Mesendoderm (in vitro differentiated cells): Measurements from ENCODE around the gene IGF2BP1.
A peak's percentile ranks its signal among the peaks of the same experiment; 100 is the strongest.

ENCODE experiments used
- DNase-seq: peaks from one replicate; pipeline ENCODE4 v3.0.0; 2013
- H2AK5ac ChIP-seq: 2 replicates; pipeline ENCODE4 v1.6.1; 2013; ENCODE audit warnings: low read length, inconsistent platforms
- H2BK120ac ChIP-seq: 2 replicates; pipeline ENCODE4 v1.6.1; 2013; ENCODE audit warnings: low read depth, mild to moderate bottlenecking, low read length, moderate library complexity, mixed read lengths
- H2BK15ac ChIP-seq: replicated peaks from 2 replicates; pipeline ENCODE4 v1.6.1; 2013; ENCODE audit warnings: low read depth, mild to moderate bottlenecking, moderate library complexity
- H2BK5ac ChIP-seq: 2 replicates; pipeline ENCODE4 v1.6.1; 2013; ENCODE audit warnings: low read length, inconsistent platforms
- H3K18ac ChIP-seq: 2 replicates; pipeline ENCODE4 v1.6.1; 2013; ENCODE audit warnings: mild to moderate bottlenecking, low read length, mixed read lengths
- H3K23ac ChIP-seq: one replicate; pipeline ENCODE4 v1.6.1; 2013; ENCODE audit warnings: low read length
- H3K27ac ChIP-seq: 2 replicates; pipeline ENCODE4 v1.5.1; 2013; ENCODE audit warnings: low read depth, mild to moderate bottlenecking, inconsistent platforms, low read length, moderate library complexity
- H3K27me3 ChIP-seq: 2 replicates; pipeline ENCODE4 v1.6.1; 2013; ENCODE audit warnings: low read length, control low read depth, mild to moderate bottlenecking, inconsistent platforms; ENCODE audit not compliant: insufficient read depth, poor library complexity
- H3K36me3 ChIP-seq: 2 replicates; pipeline ENCODE4 v1.6.1; 2013; ENCODE audit warnings: low read length, inconsistent platforms; ENCODE audit not compliant: control insufficient read depth, insufficient read depth
- H3K4ac ChIP-seq: one replicate; pipeline ENCODE4 v1.6.1; 2013; ENCODE audit warnings: low read depth, mild to moderate bottlenecking, low read length, moderate library complexity
- H3K4me1 ChIP-seq: 2 replicates; pipeline ENCODE4 v1.6.1; 2013; ENCODE audit warnings: low read depth, low read length, inconsistent platforms; ENCODE audit not compliant: control insufficient read depth
- H3K4me2 ChIP-seq: 2 replicates; pipeline ENCODE4 v1.6.1; 2013; ENCODE audit warnings: low read length
- H3K4me3 ChIP-seq: 2 replicates; pipeline ENCODE4 v1.5.1; 2013; ENCODE audit warnings: mild to moderate bottlenecking, low read length
- H3K56ac ChIP-seq: one replicate; pipeline ENCODE4 v1.6.1; 2013; ENCODE audit warnings: low read length
- H3K79me1 ChIP-seq: 2 replicates; pipeline ENCODE4 v1.6.1; 2013; ENCODE audit warnings: low read length, inconsistent platforms
- H3K79me2 ChIP-seq: 2 replicates; pipeline ENCODE4 v1.6.1; 2013; ENCODE audit warnings: mild to moderate bottlenecking, low read length; ENCODE audit not compliant: control insufficient read depth, insufficient read depth
- H3K9ac ChIP-seq: 2 replicates; pipeline ENCODE4 v1.6.1; 2013; ENCODE audit warnings: low read length, inconsistent platforms
- H4K5ac ChIP-seq: one replicate; pipeline ENCODE4 v1.6.1; 2013; ENCODE audit warnings: low read length
- H4K8ac ChIP-seq: one replicate; pipeline ENCODE4 v1.6.1; 2013; ENCODE audit warnings: low read depth, mild to moderate bottlenecking, control low read depth, low read length, moderate library complexity
- WGBS: extraction: QIAGEN DNeasy Blood & Tissue Kit; methylation state at CpG from one replicate; pipeline ENCODE4 v1.1.7; 2013; ENCODE audit warnings: low lambda C conversion rate, missing lambda C conversion rate; ENCODE audit not compliant: insufficient coverage; ENCODE audit errors: extremely low coverage; 5-methylcytosine and 5-hydroxymethylcytosine counted together

IGF2BP1 gene

DNA sequence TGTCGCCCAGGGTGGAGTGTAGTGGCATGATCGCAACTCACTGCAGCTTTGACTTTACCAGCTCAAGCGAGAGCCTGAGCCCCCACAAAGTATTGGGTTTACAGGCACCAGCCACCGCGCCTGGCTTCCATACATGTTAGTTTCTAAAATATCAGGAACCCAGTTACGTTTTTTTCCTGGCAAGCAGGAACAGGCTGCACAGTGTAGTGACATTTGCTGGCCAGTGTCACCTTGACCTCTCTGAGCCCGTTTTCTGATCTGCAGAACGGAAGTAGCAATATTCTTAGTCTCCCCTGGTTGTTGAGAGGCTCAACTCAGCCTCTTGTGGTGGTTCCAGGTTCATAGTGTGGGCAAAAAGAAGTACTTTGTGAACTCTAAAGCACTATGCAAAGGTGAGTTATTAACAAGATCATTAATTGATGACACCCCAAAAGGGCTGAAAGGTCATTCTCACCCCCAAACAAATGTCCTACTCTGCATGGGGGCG is 15.6 kb downstream of the IGF2BP1 start:
- no peak overlapping the region for H2BK120ac ChIP-seq
- H2BK15ac ChIP-seq: no peak overlapping the region
- peaks cover 27% of the 10 kb centered on the region for H3K4me1 ChIP-seq
- no peak overlapping the region for H2AK5ac ChIP-seq
- H3K9ac ChIP-seq: peak overlapping the region; percentile 97
- no peaks in the 10 kb centered on the region for H3K27me3 ChIP-seq
- peak overlapping the region; percentile 87 for H3K4ac ChIP-seq
- H3K4me2 ChIP-seq: peak overlapping the region; percentile 91
- no peaks in the 10 kb centered on the region for H3K36me3 ChIP-seq
- peaks cover 74% of the 10 kb centered on the region for H3K79me2 ChIP-seq
- H3K18ac ChIP-seq: peak overlapping the region; percentile 97
- no peak overlapping the region for H3K4me3 ChIP-seq
- peak overlapping the region; percentile 96 for H3K27ac ChIP-seq
- DNase-seq: no peak
- peak overlapping the region; percentile 97 for H3K56ac ChIP-seq
- H3K79me1 ChIP-seq: peaks cover 9% of the 10 kb centered on the region
- H4K8ac ChIP-seq: no peak overlapping the region
- H4K5ac ChIP-seq: no peak overlapping the region
- no peak overlapping the region for H3K23ac ChIP-seq
- H2BK5ac ChIP-seq: peak overlapping the region; percentile 96
- WGBS: no CpG with 5 or more reads among the region's 9 CpGs

DNA sequence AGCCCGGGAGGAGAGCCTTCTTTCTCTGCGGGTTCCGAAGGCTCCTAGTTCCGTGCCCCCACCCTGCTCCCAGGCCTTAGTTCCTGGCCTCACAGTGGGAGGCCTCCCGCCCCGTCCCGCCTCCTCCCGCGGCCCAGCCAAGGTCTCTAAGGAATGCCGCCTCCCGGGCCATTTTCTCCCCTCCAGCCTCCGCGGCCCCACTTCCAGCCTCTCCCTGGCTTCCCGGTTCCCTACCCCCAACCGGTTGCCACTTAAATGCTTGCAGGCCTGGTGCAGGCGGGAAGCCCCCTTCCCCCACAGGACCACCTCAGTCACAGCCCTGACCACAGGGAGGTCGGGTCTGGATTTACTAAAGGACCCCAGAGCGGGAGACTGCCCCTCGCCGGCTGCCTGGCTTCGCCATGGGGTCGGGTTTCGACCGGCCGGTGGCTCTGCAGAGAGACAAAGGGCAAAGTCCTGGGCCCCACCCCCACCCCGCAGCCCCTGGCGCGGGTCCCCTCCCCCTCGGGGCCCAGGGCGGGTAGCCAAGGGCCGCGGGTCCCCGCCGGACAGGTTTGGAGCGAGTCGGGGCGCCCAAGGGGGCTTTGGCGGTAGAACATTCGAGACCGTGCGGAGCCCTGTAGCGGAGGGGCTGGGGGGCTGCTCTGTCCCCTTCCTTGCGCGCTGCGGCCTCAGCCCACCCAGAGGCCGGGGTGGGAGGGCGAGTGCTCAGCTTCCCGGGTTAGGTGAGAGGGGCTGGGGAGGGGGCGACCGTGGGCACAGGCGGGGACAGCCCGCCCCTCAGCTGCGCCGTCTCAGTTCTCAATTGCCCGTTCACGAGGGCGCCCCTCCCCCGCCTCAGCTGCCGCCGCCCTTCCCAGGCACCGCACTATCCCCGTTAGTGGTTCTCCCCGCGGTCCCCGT is 16.4 kb downstream of the IGF2BP1 start:
- Histone ChIP-seq H2BK120ac (peak overlapping the region; percentile 62), H3K36me3 (no peaks in the 10 kb centered on the region), H3K4me1 (peaks cover 30% of the 10 kb centered on the region), H3K4ac (peak overlapping the region; percentile 87), H2BK15ac (no peak overlapping the region), H3K4me3 (peak overlapping the region; percentile 8), H3K4me2 (peak overlapping the region; percentile 91), H3K9ac (peak overlapping the region; percentile 97), H3K79me2 (peaks cover 75% of the 10 kb centered on the region), H3K27ac (peak overlapping the region; percentile 96), H3K23ac (peak overlapping the region; percentile 85), H2BK5ac (peak overlapping the region; percentile 96), H2AK5ac (no peak overlapping the region), H3K27me3 (no peaks in the 10 kb centered on the region), H4K8ac (no peak overlapping the region), H3K56ac (peak overlapping the region; percentile 97), H3K18ac (peak overlapping the region; percentile 97), H4K5ac (no peak overlapping the region), H3K79me1 (peaks cover 9% of the 10 kb centered on the region)
- no CpG with 5 or more reads among the region's 65 CpGs for WGBS
- DNase-seq: peak; percentile 94

DNA sequence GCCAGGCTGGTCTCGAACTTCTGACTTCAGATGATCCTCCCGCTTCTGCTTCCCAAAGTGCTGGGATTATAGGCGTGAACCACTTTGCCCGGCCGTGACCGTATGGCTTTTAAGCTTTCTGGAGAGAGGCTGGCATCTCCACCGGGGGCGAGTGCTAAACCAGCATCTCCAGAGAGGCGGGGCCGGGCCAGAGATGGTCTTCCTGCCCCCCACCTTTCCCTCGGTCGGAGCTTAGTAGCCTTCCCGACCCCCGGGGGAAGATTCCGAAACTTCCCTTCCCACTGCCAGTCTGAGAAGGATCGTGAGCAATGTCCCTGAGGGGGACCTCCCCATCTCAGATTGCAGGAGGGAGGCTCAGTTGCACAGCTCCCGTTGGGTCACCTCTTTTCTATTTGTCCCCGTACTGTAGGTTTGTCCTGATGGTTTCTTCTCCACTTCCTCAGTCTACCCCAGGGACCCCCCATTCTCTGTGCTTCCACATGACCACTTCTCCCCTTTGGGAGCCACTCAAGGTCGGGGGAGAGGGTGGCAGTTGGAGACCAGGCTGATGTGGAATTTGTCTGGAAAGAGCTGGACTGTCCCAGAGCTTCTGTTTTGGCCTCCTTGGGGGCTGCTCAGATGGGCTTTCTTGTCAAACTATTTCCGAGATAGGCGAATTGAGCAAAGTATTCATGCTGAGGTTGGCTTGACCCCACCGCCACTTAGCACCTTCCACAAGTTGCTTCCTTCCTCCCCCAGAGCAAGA is 18.2 kb downstream of the IGF2BP1 start:
- Histone ChIP-seq H3K79me1 (peaks cover 9% of the 10 kb centered on the region), H3K4me1 (peaks cover 33% of the 10 kb centered on the region), H4K5ac (no peak overlapping the region), H3K4me3 (no peak overlapping the region), H3K27ac (no peak overlapping the region), H3K18ac (peak overlapping the region; percentile 28), H2AK5ac (no peak overlapping the region), H2BK5ac (no peak overlapping the region), H3K36me3 (no peaks in the 10 kb centered on the region), H2BK15ac (no peak overlapping the region), H3K9ac (peak overlapping the region; percentile 20), H3K4me2 (no peak overlapping the region), H3K4ac (no peak overlapping the region), H4K8ac (no peak overlapping the region), H3K56ac (peak overlapping the region; percentile 50), H2BK120ac (no peak overlapping the region), H3K27me3 (no peaks in the 10 kb centered on the region), H3K23ac (no peak overlapping the region), H3K79me2 (peaks cover 74% of the 10 kb centered on the region)
- no peak for DNase-seq
- WGBS: no CpG with 5 or more reads among the region's 22 CpGs

DNA sequence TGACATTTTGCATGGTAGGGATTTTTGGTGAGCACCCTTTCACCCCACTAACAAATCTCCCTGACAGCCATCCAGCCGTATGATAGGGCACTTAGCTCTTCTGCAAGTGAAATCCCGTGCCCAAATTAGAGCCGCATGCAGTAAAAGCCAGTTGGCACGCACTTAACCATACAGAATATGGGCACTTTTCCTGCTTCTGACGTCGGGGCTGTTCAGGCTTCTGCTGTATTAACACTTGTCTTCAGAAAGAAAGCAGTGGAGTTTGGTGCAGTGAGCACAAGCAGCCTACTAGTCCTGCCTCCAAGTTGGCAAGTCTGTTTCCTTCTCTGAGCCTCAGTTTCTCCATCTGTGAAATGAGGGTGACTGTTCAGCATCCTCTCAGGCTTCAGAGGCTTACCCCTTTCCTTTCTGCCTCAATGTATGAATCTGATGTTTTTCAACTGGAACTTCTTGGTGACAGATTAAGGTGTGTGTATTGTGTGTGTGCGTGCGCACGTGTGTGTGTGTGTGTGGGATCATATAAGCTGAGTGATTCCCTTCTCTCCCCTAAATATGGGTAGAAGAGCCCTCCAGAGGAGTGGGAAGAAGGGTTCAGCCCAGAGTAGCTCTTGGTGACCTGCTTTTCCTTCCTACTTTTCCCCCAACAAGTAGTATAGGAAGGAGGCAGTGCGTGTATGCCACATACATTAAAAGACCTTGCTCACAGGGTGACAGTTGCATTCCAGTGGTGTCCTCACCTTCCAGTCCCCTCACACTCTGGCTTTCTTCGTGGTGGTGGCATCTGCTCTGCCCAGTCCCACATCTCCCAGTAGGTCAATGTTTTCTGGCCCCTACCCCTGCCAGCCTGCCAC is 19.0 kb downstream of the IGF2BP1 start:
- no peak overlapping the region for H2BK5ac ChIP-seq
- H3K18ac ChIP-seq: no peak overlapping the region
- no peak overlapping the region for H3K4me3 ChIP-seq
- no CpG with 5 or more reads among the region's 11 CpGs for WGBS
- no peaks in the 10 kb centered on the region for H3K27me3 ChIP-seq
- no peak overlapping the region for H3K4ac ChIP-seq
- no peak for DNase-seq
- no peak overlapping the region for H3K27ac ChIP-seq
- no peak overlapping the region for H3K23ac ChIP-seq
- no peak overlapping the region for H4K8ac ChIP-seq
- no peak overlapping the region for H4K5ac ChIP-seq
- peaks cover 75% of the 10 kb centered on the region for H3K79me2 ChIP-seq
- peaks cover 9% of the 10 kb centered on the region for H3K79me1 ChIP-seq
- H3K9ac ChIP-seq: peak overlapping the region; percentile 20
- H2AK5ac ChIP-seq: no peak overlapping the region
- H2BK120ac ChIP-seq: no peak overlapping the region
- no peaks in the 10 kb centered on the region for H3K36me3 ChIP-seq
- no peak overlapping the region for H2BK15ac ChIP-seq
- H3K4me1 ChIP-seq: peaks cover 34% of the 10 kb centered on the region
- peak overlapping the region; percentile 3 for H3K56ac ChIP-seq
- no peak overlapping the region for H3K4me2 ChIP-seq

DNA sequence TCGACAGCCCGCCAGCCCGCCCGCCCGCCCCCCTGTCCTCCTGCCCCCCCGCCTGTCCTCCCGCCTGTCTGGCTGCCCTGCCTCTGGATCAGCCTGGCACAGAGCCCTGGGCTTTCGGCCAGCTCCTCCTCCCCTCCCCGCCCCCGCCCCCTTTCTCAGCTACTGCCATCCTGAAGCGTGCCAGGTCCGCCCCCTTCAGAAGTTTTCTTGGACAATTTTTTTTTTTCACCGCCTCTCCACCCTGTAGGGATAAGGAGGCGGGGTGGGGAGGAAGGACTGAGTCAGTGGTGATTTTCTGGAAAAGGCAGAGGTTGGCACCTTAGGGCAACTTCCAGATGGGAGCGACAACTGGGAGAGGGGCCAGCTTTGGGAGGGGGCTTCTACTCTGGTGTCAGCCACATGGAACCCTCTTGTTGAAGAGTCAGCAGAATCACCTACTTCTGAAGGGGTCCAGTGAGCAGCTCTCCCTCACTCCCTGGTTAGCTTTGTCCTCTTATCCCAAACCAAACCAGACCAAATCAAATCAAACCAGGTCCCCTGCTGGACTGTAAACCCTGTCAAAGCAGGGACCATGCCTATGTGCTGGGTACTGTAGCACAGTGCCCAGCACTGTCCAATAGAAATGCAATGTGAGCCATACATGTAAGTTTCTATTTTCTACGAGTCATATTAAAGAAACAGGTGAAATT is 19.7 kb downstream of the IGF2BP1 start:
- H3K18ac ChIP-seq: no peak overlapping the region
- no peak overlapping the region for H3K4ac ChIP-seq
- H3K4me1 ChIP-seq: peaks cover 39% of the 10 kb centered on the region
- no peak overlapping the region for H3K23ac ChIP-seq
- DNase-seq: no peak
- H2BK120ac ChIP-seq: no peak overlapping the region
- WGBS: no CpG with 5 or more reads among the region's 16 CpGs
- H3K56ac ChIP-seq: no peak overlapping the region
- no peak overlapping the region for H2BK15ac ChIP-seq
- no peaks in the 10 kb centered on the region for H3K36me3 ChIP-seq
- H2AK5ac ChIP-seq: no peak overlapping the region
- H4K5ac ChIP-seq: no peak overlapping the region
- no peak overlapping the region for H3K4me2 ChIP-seq
- peaks cover 9% of the 10 kb centered on the region for H3K79me1 ChIP-seq
- H3K4me3 ChIP-seq: no peak overlapping the region
- H3K9ac ChIP-seq: no peak overlapping the region
- H3K27ac ChIP-seq: no peak overlapping the region
- H3K27me3 ChIP-seq: no peaks in the 10 kb centered on the region
- no peak overlapping the region for H2BK5ac ChIP-seq
- H4K8ac ChIP-seq: no peak overlapping the region
- H3K79me2 ChIP-seq: peaks cover 77% of the 10 kb centered on the region
